Measurements from ENCODE around the gene TXNL1.
A peak's percentile ranks its signal among the peaks of the same experiment; 100 is the strongest.

Gene TXNL1

DNA sequence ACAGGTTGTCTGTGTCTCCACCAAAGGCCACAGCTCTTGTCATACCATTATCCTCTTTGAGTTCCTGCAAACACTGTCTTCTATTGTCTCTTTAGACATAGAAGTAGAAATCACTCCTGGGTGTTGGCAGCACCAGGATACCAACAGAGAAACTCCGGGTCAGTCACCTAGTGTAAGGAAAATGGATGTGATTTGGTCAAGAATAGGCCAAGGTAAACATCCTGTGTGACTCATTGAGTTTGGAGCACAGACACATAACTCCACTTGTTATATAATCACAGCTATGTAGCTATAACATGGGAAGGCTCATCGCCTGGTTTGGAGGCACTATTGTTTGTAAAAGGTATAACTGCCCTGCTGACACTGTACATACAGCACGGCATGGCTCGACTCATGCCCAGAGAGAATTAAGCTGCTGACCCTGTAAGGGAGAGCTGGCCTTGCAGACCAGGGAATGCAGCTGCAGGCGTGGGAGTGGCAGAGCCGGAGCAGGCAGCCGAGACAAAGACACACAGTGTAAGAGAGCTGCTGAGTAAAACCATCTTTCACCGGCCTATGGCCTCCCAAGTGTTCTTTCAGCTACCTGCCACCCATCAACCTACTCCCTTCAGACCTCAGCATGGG, 3.4 kb upstream of the TXNL1 start:
- Histone ChIP-seq H3K9me3 (ENCODE audit: control insufficient read depth, low read depth, low read length) (no peaks in the 10 kb centered on the region), H3K4me1 (ENCODE audit: control insufficient read depth, low read depth, low read length) (peaks cover 13% of the 10 kb centered on the region), H3K27me3 (ENCODE audit: control insufficient read depth, insufficient read depth, low read length) (no peaks in the 10 kb centered on the region), H3K9ac (ENCODE audit: low read length) (no peak overlapping the region), H3K36me3 (ENCODE audit: control insufficient read depth, low read depth, low read length) (no peaks in the 10 kb centered on the region), H3K27ac (ENCODE audit: low read length) (no peak overlapping the region), H3K4me3 (ENCODE audit: low read length) (no peak overlapping the region)

GRCh38 chr18:56639571-56639970, 1.2 kb upstream of the TXNL1 start:
- Histone ChIP-seq H3K9me3 (ENCODE audit: control insufficient read depth, low read depth, low read length) (no peaks in the 10 kb centered on the region), H3K4me1 (ENCODE audit: control insufficient read depth, low read depth, low read length) (peaks cover 14% of the 10 kb centered on the region), H3K4me3 (ENCODE audit: low read length) (peak overlapping the region; percentile 76), H3K27me3 (ENCODE audit: control insufficient read depth, insufficient read depth, low read length) (no peaks in the 10 kb centered on the region), H3K9ac (ENCODE audit: low read length) (no peak overlapping the region), H3K27ac (ENCODE audit: low read length) (no peak overlapping the region), H3K36me3 (ENCODE audit: control insufficient read depth, low read depth, low read length) (peaks cover 5% of the 10 kb centered on the region)

DNA sequence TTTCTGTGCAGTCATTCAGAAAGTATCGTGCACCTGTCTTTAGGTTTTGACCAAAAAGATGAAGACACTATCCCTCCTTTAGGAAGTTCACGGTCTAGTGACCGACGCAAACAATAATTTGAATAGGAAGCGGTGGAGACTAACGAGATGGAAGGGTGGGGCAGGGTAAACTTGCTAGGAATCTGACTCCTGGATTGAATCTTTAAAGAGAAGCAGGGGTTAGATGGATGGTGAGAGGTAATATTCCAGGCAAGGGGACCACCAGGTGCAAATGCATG, 651 bp upstream of the TXNL1 start:
- Histone ChIP-seq H3K27me3 (ENCODE audit: control insufficient read depth, insufficient read depth, low read length) (no peaks in the 10 kb centered on the region), H3K4me3 (ENCODE audit: low read length) (peak overlapping the region; percentile 76), H3K9me3 (ENCODE audit: control insufficient read depth, low read depth, low read length) (no peaks in the 10 kb centered on the region), H3K4me1 (ENCODE audit: control insufficient read depth, low read depth, low read length) (peaks cover 14% of the 10 kb centered on the region), H3K9ac (ENCODE audit: low read length) (peak overlapping the region; percentile 61), H3K27ac (ENCODE audit: low read length) (peak overlapping the region; percentile 83), H3K36me3 (ENCODE audit: control insufficient read depth, low read depth, low read length) (peaks cover 6% of the 10 kb centered on the region)

GRCh38 chr18:56637711-56638231, 621 bp downstream of the TXNL1 start:
- H3K9me3 ChIP-seq (ENCODE audit: control insufficient read depth, low read depth, low read length), result no peaks in the 10 kb centered on the region
- H3K27me3 ChIP-seq (ENCODE audit: control insufficient read depth, insufficient read depth, low read length), result no peaks in the 10 kb centered on the region
- H3K4me3 ChIP-seq (ENCODE audit: low read length), result peak overlapping the region; percentile 75
- H3K4me1 ChIP-seq (ENCODE audit: control insufficient read depth, low read depth, low read length), result peaks cover 14% of the 10 kb centered on the region
- peaks cover 8% of the 10 kb centered on the region for H3K36me3 ChIP-seq (ENCODE audit: control insufficient read depth, low read depth, low read length)
- peak overlapping the region; percentile 92 for H3K9ac ChIP-seq (ENCODE audit: low read length)
- H3K27ac ChIP-seq (ENCODE audit: low read length), result peak overlapping the region; percentile 90

GRCh38 chr18:56637176-56637575, 1.2 kb downstream of the TXNL1 start:
- no peak overlapping the region for H3K27ac ChIP-seq (ENCODE audit: low read length)
- no peaks in the 10 kb centered on the region for H3K9me3 ChIP-seq (ENCODE audit: control insufficient read depth, low read depth, low read length)

GRCh38 chr18:56635007-56635406, 3.4 kb downstream of the TXNL1 start:
- Histone ChIP-seq H3K27me3 (ENCODE audit: control insufficient read depth, insufficient read depth, low read length) (no peaks in the 10 kb centered on the region), H3K4me1 (ENCODE audit: control insufficient read depth, low read depth, low read length) (peaks cover 14% of the 10 kb centered on the region), H3K9me3 (ENCODE audit: control insufficient read depth, low read depth, low read length) (no peaks in the 10 kb centered on the region), H3K9ac (ENCODE audit: low read length) (no peak overlapping the region), H3K27ac (ENCODE audit: low read length) (no peak overlapping the region), H3K4me3 (ENCODE audit: low read length) (no peak overlapping the region), H3K36me3 (ENCODE audit: control insufficient read depth, low read depth, low read length) (peaks cover 11% of the 10 kb centered on the region)

More at GRCh38 chr18:56637176-56637575, 1.2 kb downstream of the TXNL1 start:
- Histone ChIP-seq H3K36me3 (ENCODE audit: control insufficient read depth, low read depth, low read length) (peaks cover 8% of the 10 kb centered on the region), H3K4me1 (ENCODE audit: control insufficient read depth, low read depth, low read length) (peaks cover 14% of the 10 kb centered on the region), H3K4me3 (ENCODE audit: low read length) (peak overlapping the region; percentile 75), H3K27me3 (ENCODE audit: control insufficient read depth, insufficient read depth, low read length) (no peaks in the 10 kb centered on the region), H3K9ac (ENCODE audit: low read length) (peak overlapping the region; percentile 92)

DNA sequence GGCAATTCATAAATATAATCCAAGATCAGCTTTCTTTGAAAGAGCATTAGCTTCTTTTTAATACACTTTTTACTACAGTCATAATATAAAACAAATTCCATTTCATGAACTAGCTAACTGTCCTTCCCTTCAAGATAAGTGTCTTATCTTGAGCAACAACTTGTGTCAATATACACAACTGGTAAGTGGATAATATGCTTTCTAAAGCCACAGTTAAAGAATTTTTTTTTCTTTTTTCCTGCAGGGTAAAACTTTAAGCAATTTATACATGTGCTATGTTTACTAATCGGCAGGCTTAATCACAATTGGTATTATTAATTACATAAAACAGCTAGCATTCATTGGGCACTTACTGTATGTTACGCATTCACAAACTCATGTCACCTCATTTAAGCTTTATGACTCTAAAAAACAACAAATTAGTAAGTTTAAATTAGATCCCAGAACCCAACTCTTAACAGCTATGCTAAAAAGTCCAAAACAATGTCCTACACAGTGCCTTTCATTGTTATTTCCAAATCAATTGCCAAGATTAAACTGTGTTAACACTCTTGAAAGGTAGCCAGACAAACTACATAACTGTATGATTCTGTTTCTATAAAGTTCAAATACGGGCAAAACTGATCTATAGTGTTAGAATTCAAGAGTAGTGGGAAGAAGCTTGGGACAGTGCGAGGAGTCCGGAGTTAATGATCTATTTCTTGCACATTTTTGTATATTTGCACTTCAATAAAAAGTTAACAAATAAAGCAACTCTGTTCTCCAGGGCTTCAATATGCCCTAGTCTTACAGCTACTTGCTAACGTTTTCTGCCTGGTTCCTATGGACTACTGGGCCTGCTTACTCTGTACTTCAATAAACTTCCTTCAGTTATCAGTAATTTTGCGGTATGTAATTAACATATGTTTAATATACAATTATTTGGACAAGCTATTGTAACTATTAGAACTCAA, 6.0 kb downstream of the TXNL1 start:
- Histone ChIP-seq H3K4me1 (ENCODE audit: control insufficient read depth, low read depth, low read length) (peaks cover 7% of the 10 kb centered on the region), H3K36me3 (ENCODE audit: control insufficient read depth, low read depth, low read length) (peaks cover 11% of the 10 kb centered on the region), H3K4me3 (ENCODE audit: low read length) (no peak overlapping the region), H3K9ac (ENCODE audit: low read length) (no peak overlapping the region), H3K27me3 (ENCODE audit: control insufficient read depth, insufficient read depth, low read length) (no peaks in the 10 kb centered on the region), H3K27ac (ENCODE audit: low read length) (no peak overlapping the region), H3K9me3 (ENCODE audit: control insufficient read depth, low read depth, low read length) (no peaks in the 10 kb centered on the region)

GRCh38 chr18:56627991-56628390, 10.4 kb downstream of the TXNL1 start:
- peaks cover 29% of the 10 kb centered on the region for H3K36me3 ChIP-seq (ENCODE audit: control insufficient read depth, low read depth, low read length)
- H3K27ac ChIP-seq (ENCODE audit: low read length), result no peak overlapping the region
- H3K27me3 ChIP-seq (ENCODE audit: control insufficient read depth, insufficient read depth, low read length), result no peaks in the 10 kb centered on the region
- no peak overlapping the region for H3K9ac ChIP-seq (ENCODE audit: low read length)
- H3K9me3 ChIP-seq (ENCODE audit: control insufficient read depth, low read depth, low read length), result no peaks in the 10 kb centered on the region
- no peaks in the 10 kb centered on the region for H3K4me1 ChIP-seq (ENCODE audit: control insufficient read depth, low read depth, low read length)
- H3K4me3 ChIP-seq (ENCODE audit: low read length), result no peak overlapping the region

DNA sequence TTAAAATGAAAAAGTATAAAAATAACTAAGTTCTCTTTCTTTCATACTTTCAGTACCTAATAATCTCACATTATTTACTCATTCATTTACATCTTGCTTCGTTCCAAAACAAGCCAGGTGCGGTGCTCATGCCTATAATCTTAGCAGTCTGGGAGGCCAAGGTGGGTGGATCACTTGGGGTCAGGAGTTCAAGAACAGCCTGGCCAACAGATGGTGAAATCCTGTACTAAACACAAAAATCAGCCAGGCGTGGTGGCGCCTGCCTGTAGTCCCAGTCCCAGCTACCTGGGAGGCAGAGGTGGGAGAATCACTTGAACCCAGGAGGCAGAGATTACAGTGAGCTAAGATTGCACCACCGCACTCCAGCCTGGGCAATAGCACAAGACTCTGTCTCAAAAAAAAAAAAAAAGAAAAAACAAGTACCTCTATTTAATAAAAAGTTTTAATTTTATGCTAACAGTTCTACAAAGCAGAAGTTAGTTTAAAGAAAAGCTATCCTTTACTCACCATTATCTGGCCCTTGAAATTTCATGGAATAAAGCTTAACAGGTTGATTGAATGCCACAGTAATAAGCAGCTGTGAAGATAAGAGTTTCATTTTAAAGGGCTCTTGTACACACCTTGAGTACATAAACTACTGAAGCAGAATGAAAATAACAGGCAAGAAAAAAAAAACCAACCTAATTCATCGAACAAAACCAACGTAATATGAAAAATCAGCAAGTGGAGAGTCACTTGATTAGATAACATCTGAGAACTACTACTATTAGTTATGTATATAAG, 22.5 kb downstream of the TXNL1 start:
- H3K27ac ChIP-seq (ENCODE audit: low read length), result no peak overlapping the region
- peaks cover 67% of the 10 kb centered on the region for H3K36me3 ChIP-seq (ENCODE audit: control insufficient read depth, low read depth, low read length)
- no peak overlapping the region for H3K4me3 ChIP-seq (ENCODE audit: low read length)
- no peaks in the 10 kb centered on the region for H3K9me3 ChIP-seq (ENCODE audit: control insufficient read depth, low read depth, low read length)
- H3K9ac ChIP-seq (ENCODE audit: low read length), result no peak overlapping the region
- H3K4me1 ChIP-seq (ENCODE audit: control insufficient read depth, low read depth, low read length), result no peaks in the 10 kb centered on the region
- H3K27me3 ChIP-seq (ENCODE audit: control insufficient read depth, insufficient read depth, low read length), result no peaks in the 10 kb centered on the region

DNA sequence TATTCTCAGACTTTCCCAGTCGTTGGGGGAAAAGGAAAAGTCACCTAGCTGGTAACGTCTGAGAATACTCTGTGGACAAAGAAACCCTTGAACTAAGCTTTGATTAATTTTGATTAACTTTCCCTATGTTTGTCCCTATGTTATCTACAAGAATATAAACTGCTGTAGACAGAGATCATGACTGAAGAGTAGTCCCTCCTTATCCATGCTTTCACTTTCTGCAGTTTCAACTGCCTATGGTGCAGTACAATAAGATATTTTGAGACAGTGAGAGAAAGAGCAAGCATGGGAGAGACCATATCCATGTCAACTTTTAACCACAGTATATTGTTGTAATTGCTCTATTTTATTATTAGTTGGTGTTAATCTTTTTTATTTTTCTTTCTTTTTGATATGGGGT, 31.8 kb downstream of the TXNL1 start:
- Histone ChIP-seq H3K9me3 (ENCODE audit: control insufficient read depth, low read depth, low read length) (no peaks in the 10 kb centered on the region), H3K27ac (ENCODE audit: low read length) (no peak overlapping the region), H3K36me3 (ENCODE audit: control insufficient read depth, low read depth, low read length) (peaks cover 61% of the 10 kb centered on the region), H3K9ac (ENCODE audit: low read length) (no peak overlapping the region), H3K27me3 (ENCODE audit: control insufficient read depth, insufficient read depth, low read length) (no peaks in the 10 kb centered on the region), H3K4me1 (ENCODE audit: control insufficient read depth, low read depth, low read length) (no peaks in the 10 kb centered on the region), H3K4me3 (ENCODE audit: low read length) (no peak overlapping the region)

DNA sequence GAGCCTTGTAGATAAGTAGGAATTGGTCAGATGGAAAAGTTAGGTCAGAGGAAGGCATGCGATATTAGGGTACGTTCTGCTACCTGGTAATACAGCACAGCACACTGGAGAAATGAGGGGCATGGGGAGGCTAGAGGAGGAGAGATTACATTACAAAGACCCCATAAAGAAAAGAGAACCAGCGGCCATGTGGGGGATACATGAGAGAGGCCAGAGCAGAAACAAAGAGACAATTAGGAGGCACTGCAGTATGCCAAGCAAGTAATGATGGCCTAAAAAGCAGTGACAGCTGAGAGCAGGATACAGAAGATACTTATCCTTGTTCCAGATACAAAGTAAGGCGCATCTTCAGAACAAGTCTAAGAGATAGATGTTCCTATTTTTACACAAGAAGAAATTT, 40.0 kb downstream of the TXNL1 start:
- Histone ChIP-seq H3K4me3 (ENCODE audit: low read length) (no peak overlapping the region), H3K4me1 (ENCODE audit: control insufficient read depth, low read depth, low read length) (peaks cover 12% of the 10 kb centered on the region), H3K27me3 (ENCODE audit: control insufficient read depth, insufficient read depth, low read length) (no peaks in the 10 kb centered on the region), H3K27ac (ENCODE audit: low read length) (no peak overlapping the region), H3K36me3 (ENCODE audit: control insufficient read depth, low read depth, low read length) (peaks cover 7% of the 10 kb centered on the region), H3K9ac (ENCODE audit: low read length) (peak overlapping the region; percentile 21), H3K9me3 (ENCODE audit: control insufficient read depth, low read depth, low read length) (no peaks in the 10 kb centered on the region)

Data from iPS-18a (cell line).